ENCODE measurements around the gene SAMD4B. TPM values are rescaled to one million over a fixed set of nuclear protein-coding genes. Genes with fewer than 3 reads are reported as not detected.

SAMD4B gene
- total and polyA plus RNA-seq, 2 of the 8 experiments (the other 6 are each of a cell fraction or from before 2014, with no cell fraction given), result 137 to 158 TPM

DNA sequence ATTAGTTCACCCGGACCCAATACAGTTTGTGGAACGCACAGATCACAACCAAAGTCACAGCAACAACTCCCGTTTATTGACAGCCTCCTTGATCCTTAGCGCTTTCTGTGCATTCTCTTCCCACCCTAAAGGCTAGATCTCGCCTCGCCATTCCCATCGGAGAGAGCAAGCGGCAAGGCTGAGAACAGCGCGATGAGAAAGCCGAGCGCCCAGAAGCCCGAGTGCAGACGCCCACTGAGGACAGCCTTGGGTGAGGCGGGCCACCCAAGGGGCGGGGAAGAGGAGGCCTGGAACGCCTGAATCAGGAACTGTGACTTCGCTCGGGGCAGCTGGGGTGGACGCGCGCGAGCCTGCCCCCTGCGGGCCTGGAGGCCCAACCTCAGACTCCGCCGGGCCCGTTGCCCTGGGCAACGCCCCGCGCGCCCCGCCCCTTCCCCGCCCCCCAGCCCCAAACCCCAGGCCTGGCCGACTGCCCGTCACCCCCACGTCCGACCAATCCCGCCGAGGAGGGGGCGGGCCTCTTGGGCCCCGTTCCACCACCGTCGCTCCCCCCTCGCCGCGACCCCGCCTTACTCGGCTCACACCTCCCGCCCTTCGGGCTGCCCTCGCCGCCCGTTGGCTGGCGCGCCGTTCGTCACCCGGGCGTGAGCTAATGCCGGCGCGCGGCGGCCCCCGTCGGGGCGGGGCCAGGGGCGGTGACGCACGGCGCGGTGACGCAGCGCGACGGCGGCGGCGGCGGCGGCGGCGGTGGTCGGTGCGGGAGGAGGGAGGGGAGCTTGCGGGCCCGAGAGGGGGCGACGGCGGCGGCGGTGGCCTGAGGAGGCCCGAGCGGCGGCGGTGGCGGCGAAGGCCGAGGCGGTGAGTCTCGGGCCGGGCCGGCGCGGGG lies at the start of gene SAMD4B (continued):
- TF ChIP-seq CBX5 (IDR thresholded peaks at IDR 0.05; ENCODE audit: low read depth, low read length) (no peak), KDM4A (IDR thresholded peaks at IDR 0.05; ENCODE audit: low read depth, low read length, severe bottlenecking) (peak; percentile 87), CHD1 (IDR thresholded peaks at IDR 0.05; ENCODE audit: low read depth, low read length) (no peak), POLR2AphosphoS5 (IDR thresholded peaks at IDR 0.05; ENCODE audit: low read depth, low read length) (no peak), NANOG (IDR thresholded peaks at IDR 0.05; ENCODE audit: insufficient read depth, low read depth, low read length, poor library complexity, severe bottlenecking) (no peak), TEAD4 (IDR thresholded peaks at IDR 0.05; ENCODE audit: low read depth, low read length) (peak; percentile 22; the same call in 1 of the 2 replicates), TCF12 (IDR thresholded peaks at IDR 0.05; ENCODE audit: low read depth, low read length) (no peak), RFX5 (IDR thresholded peaks at IDR 0.05; ENCODE audit: borderline replicate concordance, low read depth, low read length) (no peak), EGR1 (IDR thresholded peaks at IDR 0.05; ENCODE audit: borderline replicate concordance, low read depth, low read length) (peak; percentile 93), ZNF274 (IDR thresholded peaks at IDR 0.05; ENCODE audit: borderline replicate concordance, extremely low read depth, low read length) (no peak)
- TF ChIP-seq, protein P1, sequence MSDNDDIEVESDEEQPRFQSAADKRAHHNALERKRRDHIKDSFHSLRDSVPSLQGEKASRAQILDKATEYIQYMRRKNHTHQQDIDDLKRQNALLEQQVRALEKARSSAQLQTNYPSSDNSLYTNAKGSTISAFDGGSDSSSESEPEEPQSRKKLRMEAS (IDR thresholded peaks at IDR 0.05), result peak; percentile 52; the same call in 1 of the 2 replicates
- TF ChIP-seq, protein P2, sequence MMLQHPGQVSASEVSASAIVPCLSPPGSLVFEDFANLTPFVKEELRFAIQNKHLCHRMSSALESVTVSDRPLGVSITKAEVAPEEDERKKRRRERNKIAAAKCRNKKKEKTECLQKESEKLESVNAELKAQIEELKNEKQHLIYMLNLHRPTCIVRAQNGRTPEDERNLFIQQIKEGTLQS (IDR thresholded peaks at IDR 0.05; ENCODE audit: insufficient read depth, low read depth, low read length), result no peak
- TF ChIP-seq, protein P3, sequence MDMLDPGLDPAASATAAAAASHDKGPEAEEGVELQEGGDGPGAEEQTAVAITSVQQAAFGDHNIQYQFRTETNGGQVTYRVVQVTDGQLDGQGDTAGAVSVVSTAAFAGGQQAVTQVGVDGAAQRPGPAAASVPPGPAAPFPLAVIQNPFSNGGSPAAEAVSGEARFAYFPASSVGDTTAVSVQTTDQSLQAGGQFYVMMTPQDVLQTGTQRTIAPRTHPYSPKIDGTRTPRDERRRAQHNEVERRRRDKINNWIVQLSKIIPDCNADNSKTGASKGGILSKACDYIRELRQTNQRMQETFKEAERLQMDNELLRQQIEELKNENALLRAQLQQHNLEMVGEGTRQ (IDR thresholded peaks at IDR 0.05; ENCODE audit: low read length), result peak; percentile 49

All from H1 (cell line).